K562 (cell line): ENCODE results near the gene CDH7. TPM values are rescaled to one million over a fixed set of nuclear protein-coding genes. Genes with fewer than 3 reads are reported as not detected.

Experiments
- ATAC-seq: fragments of 200-7000 bp; cut with Tn5 transposase; 3 replicates; pipeline ENCODE4 v1.9.1; 2020; ENCODE audit warnings: moderate library complexity
- BruUV-seq: library from RNA; stranded (reverse); fragments of 400-500 nt; replicated peaks from 2 replicates; lab custom pipeline; 2021; lab: Mats Ljungman, UMichigan
- CTCF ChIA-PET: fragments of 300-600 bp; formaldehyde crosslinking; extraction: SDS; loops from one replicate; lab custom pipeline; 2021; ENCODE audit warnings: low intra/inter-chr PET ratio; lab: Yijun Ruan, JAX
- POLR2A ChIA-PET: fragments of 300-600, 350-650 bp; sonication (Branson Sonifier 250); formaldehyde crosslinking; extraction: SDS; loops from one replicate; lab custom pipeline; 2021; ENCODE audit warnings: antibody characterized with exemption, inconsistent platforms; lab: Yijun Ruan, JAX
- DNase-seq, 4 experiments: peaks; one replicate each; pipeline versions ENCODE4 v3.0.0 to v3.0.0-alpha.2; 2011 to 2018; ENCODE audit warnings: low spot score in 3 of 4, mixed read lengths in 3 of 4; ENCODE audit errors: extremely low read depth in 1 of 4
- FAIRE-seq: peaks from 2 replicates; lab custom pipeline; 2011; peaks lifted over from hg19 to GRCh38; lab: Jason Lieb, UNC
- H2AFZ ChIP-seq: 2 replicates; pipeline ENCODE4 v1.6.0; 2011; ENCODE audit warnings: low read depth, low read length, control low read depth, inconsistent platforms
- H3K27ac ChIP-seq: fragments of 200-600 bp; 3 replicates; pipeline ENCODE4 v1.8.0; 2011; ENCODE audit warnings: low read depth, mild to moderate bottlenecking, control low read depth, inconsistent platforms, low read length, moderate library complexity, mixed read lengths; ENCODE audit errors: extremely low read depth
- H3K27me3 ChIP-seq, 2 experiments: fragments of 300-600 bp in 1 of 2; 2 replicates in 1 of 2; 3 replicates in 1 of 2; pipeline versions ENCODE4 v1.6.0 to v1.8.0; 2011; ENCODE audit warnings: inconsistent platforms in 2 of 2, low read length in 2 of 2, mild to moderate bottlenecking in 1 of 2, mixed read lengths in 1 of 2, moderate library complexity in 1 of 2; ENCODE audit not compliant: control insufficient read depth in 2 of 2, insufficient read depth in 2 of 2
- H3K36me3 ChIP-seq: fragments of 300-600 bp; 3 replicates; pipeline ENCODE4 v1.8.0; 2011; ENCODE audit warnings: mild to moderate bottlenecking, low read length, inconsistent platforms; ENCODE audit not compliant: control insufficient read depth, insufficient read depth
- H3K4me1 ChIP-seq, 2 experiments: fragments of 200-600 bp in 1 of 2; replicated peaks in 1 of 2; 2 replicates in 1 of 2; 3 replicates in 1 of 2; pipeline versions ENCODE4 v1.5.1 to v1.8.0; 2011; ENCODE audit warnings: inconsistent platforms in 2 of 2, low read length in 2 of 2, mild to moderate bottlenecking in 1 of 2, mixed read lengths in 1 of 2, moderate library complexity in 1 of 2; ENCODE audit not compliant: control insufficient read depth in 2 of 2, insufficient read depth in 2 of 2
- H3K4me2 ChIP-seq: 2 replicates; pipeline ENCODE4 v1.6.1; 2011; ENCODE audit warnings: low read length, control low read depth, inconsistent platforms, mixed read lengths; ENCODE audit not compliant: insufficient read depth
- H3K4me3 ChIP-seq: fragments of 200-600 bp; sonication (generic), shearing (Covaris generic); 2 replicates; pipeline ENCODE4 v1.5.1; 2016; ENCODE audit warnings: control low read depth, inconsistent platforms
- H3K79me2 ChIP-seq: fragments of 200-600 bp; 3 replicates; pipeline ENCODE4 v1.8.0; 2011; ENCODE audit warnings: low read length, inconsistent platforms; ENCODE audit not compliant: control insufficient read depth, insufficient read depth
- H3K9ac ChIP-seq, 2 experiments: 2 replicates each; pipeline versions ENCODE4 v1.6.0 to v1.6.1; 2011; ENCODE audit warnings: low read depth in 2 of 2, low read length in 2 of 2, control low read depth in 1 of 2, inconsistent platforms in 1 of 2, mild to moderate bottlenecking in 1 of 2, mixed read lengths in 1 of 2; ENCODE audit not compliant: insufficient read depth in 1 of 2
- H3K9me1 ChIP-seq: one replicate; pipeline ENCODE4 v1.6.0; 2011; ENCODE audit warnings: inconsistent platforms, mild to moderate bottlenecking, low read length, moderate library complexity; ENCODE audit not compliant: control insufficient read depth, insufficient read depth
- H3K9me3 ChIP-seq: replicated peaks from 2 replicates; pipeline ENCODE4 v1.5.1; 2011; ENCODE audit warnings: low read depth, low read length, inconsistent platforms; ENCODE audit not compliant: control insufficient read depth, insufficient read depth
- H4K20me1 ChIP-seq: replicated peaks from 2 replicates; pipeline ENCODE4 v1.6.1; 2011; ENCODE audit warnings: low read length, inconsistent platforms, mixed read lengths; ENCODE audit not compliant: control insufficient read depth, insufficient read depth
- ARID2 ChIP-seq: fragments of 450-650 bp; IDR thresholded peaks from 2 replicates; pipeline ENCODE4 v1.6.1; 2017; ENCODE audit warnings: antibody characterized with exemption, mild to moderate bottlenecking
- CBX3 ChIP-seq, 2 experiments: IDR thresholded peaks; 1 replicate in 1 of 2; 2 replicates in 1 of 2; pipeline ENCODE4 v1.6.1; 2012; ENCODE audit warnings: inconsistent platforms in 2 of 2, low read length in 2 of 2, borderline replicate concordance in 1 of 2, control low read depth in 1 of 2
- CCAR2 ChIP-seq: fragments of 200-400 bp; formaldehyde crosslinking; IDR thresholded peaks from 2 replicates; pipeline ENCODE4 v1.6.1; 2017; ENCODE audit warnings: mild to moderate bottlenecking, low read depth, low read length
- HMGN3 ChIP-seq: IDR thresholded peaks from 2 replicates; pipeline ENCODE4 v1.6.1; 2011; ENCODE audit warnings: borderline replicate concordance, low read depth, mild to moderate bottlenecking, mixed read lengths, low read length; ENCODE audit not compliant: insufficient read length; ENCODE audit errors: extremely low read depth
- MTA2 ChIP-seq: fragments of 450-650 bp; IDR thresholded peaks from 2 replicates; pipeline ENCODE4 v1.6.1; 2016; ENCODE audit warnings: low read depth
- NCOA1 ChIP-seq: fragments of 450-650 bp; IDR thresholded peaks from 2 replicates; pipeline ENCODE4 v1.6.1; 2016; ENCODE audit warnings: low read depth
- PBX2 ChIP-seq, 2 experiments: IDR thresholded peaks in 1 of 2; conservative IDR thresholded peaks in 1 of 2; 2 replicates each; pipeline ENCODE4 v1.6.1; 2016; ENCODE audit warnings: low read depth in 2 of 2, mild to moderate bottlenecking in 1 of 2, missing compliant biosample characterization in 1 of 2, missing genetic modification characterization in 1 of 2, moderate library complexity in 1 of 2
- SRF ChIP-seq, 2 experiments: fragments of 250-450, 450-650 bp in 1 of 2; sonication (Bioruptor Pico) in 1 of 2; sonication (generic) in 1 of 2; formaldehyde crosslinking; IDR thresholded peaks; 2 replicates each; pipeline versions ENCODE4 v1.5.0 to v1.5.1; 2020 to 2022; ENCODE audit warnings: mild to moderate bottlenecking in 1 of 2, missing genetic modification reagents in 1 of 2
- SRSF7 ChIP-seq: fragments of 200-400 bp; formaldehyde crosslinking; optimal IDR thresholded peaks from 2 replicates; pipeline ENCODE3; 2017; ENCODE audit warnings: mild to moderate bottlenecking, low read depth, low read length
- VEZF1 ChIP-seq: fragments of 200-800 bp; sonication (Bioruptor generic); IDR thresholded peaks from 2 replicates; pipeline ENCODE4 v1.6.1; 2017; ENCODE audit warnings: missing genetic modification characterization, missing compliant biosample characterization
- ZNF175 ChIP-seq: fragments of 200-800 bp; sonication (Bioruptor generic); IDR thresholded peaks from 2 replicates; pipeline ENCODE4 v1.6.1; 2016; ENCODE audit warnings: low read depth, mild to moderate bottlenecking, missing genetic modification characterization, missing compliant biosample characterization
- ZNF830 ChIP-seq: fragments of 250-450 bp; sonication (Bioruptor Pico); IDR thresholded peaks from 2 replicates; pipeline ENCODE4 v1.5.0; 2021; ENCODE audit warnings: mild to moderate bottlenecking
- WGBS: fragments of 100-300 bp; shearing (Covaris generic); methylation state at CpG from one replicate; pipeline ENCODE4 v1.1.6; 2016; ENCODE audit warnings: low coverage, mixed read lengths; ENCODE audit not compliant: insufficient coverage; ENCODE audit errors: missing lambda C conversion rate; 5-methylcytosine and 5-hydroxymethylcytosine counted together
- in situ Hi-C: fragments of 300-500 bp; cut with MboI; formaldehyde crosslinking; loops from 4 replicates; pipeline ENCODE4 v1.15.0; 2018; ENCODE audit warnings: inconsistent platforms, mixed read lengths
- intact Hi-C: fragments of 100-400 bp; cut with micrococcal nuclease; formaldehyde crosslinking; loops from 2 replicates; pipeline ENCODE4 v1.14.2; 2022
- polyA plus RNA-seq, 8 experiments: library from polyadenylated mRNA; depleted of rRNA in 4 of 8; stranded (reverse) in 5 of 8; unstranded in 3 of 8; fragments of >200 nt; fragmentation: Nextera tagmentation in 2 of 8; fragmentation: Illumina TruSeq in 1 of 8; extraction: Ambion mirVana in 2 of 8; extraction: Trizol in 1 of 8; gene quantifications; 2 replicates each; pipeline versions ENCODE4 v1.2.1 to v1.2.3, GENCODE V29; 2011 to 2014; ENCODE audit warnings: inconsistent platforms in 1 of 8, missing spikeins in 1 of 8
- total RNA-seq, 7 experiments: library from RNA; depleted of rRNA in 6 of 7; stranded (reverse); fragments of >200 nt in 6 of 7; fragmentation: Illumina TruSeq in 2 of 7; extraction: Trizol in 2 of 7; gene quantifications; 2 replicates each; pipeline versions ENCODE4 v1.2.1 to v1.2.3, GENCODE V29; 2011 to 2021; ENCODE audit warnings: low replicate concordance in 1 of 7

CDH7 gene
- total and polyA plus RNA-seq, 9 of the 15 experiments (the other 6 are each of a cell fraction or from before 2014, with no cell fraction given), result 0.01 to 0.07 (median 0.05) TPM; not detected in 6

GRCh38 chr18:65767406-65767805 lies 16.6 kb downstream of the CDH7 start:
- no peak overlapping the region for H3K4me2 ChIP-seq
- DNase-seq (no peak), FAIRE-seq (no peak), ATAC-seq (no peak)
- ChIA-PET POLR2A (no interaction called here), CTCF (no interaction called here)
- WGBS, result 0% methylated on average over 2 of the region's 2 CpGs
- no peak overlapping the region for H3K27ac ChIP-seq
- intact Hi-C loops, result no loop called here
- no peaks in the 10 kb centered on the region for H3K36me3 ChIP-seq
- no peaks in the 10 kb centered on the region for H3K79me2 ChIP-seq
- 0 out of 2 replicates have a peak, but pooled peaks cover 1% of the 10 kb centered on the region for H3K9me3 ChIP-seq
- BruUV-seq, result no TSS peak
- H3K9me1 ChIP-seq, result no peaks in the 10 kb centered on the region
- in situ Hi-C loops, result no loop called here
- TF ChIP-seq CCAR2 (no peak), ZNF175 (CRISPR knock-in tag) (no peak), NCOA1 (no peak), MTA2 (no peak), SRSF7 (no peak), SRF (CRISPR knock-in tag; IDR thresholded peaks at IDR 0.05) (no peak), CBX3 (IDR thresholded peaks at IDR 0.05; ENCODE audit: borderline replicate concordance in 1 of 2, low read length in 2 of 2) (no peak), HMGN3 (no peak), ZNF830 (no peak), ARID2 (no peak), PBX2 (CRISPR knock-in tag; IDR thresholded peaks at IDR 0.05; ENCODE audit: low read depth) (no peak), PBX2 (tag; conservative IDR thresholded peaks at IDR 0.05; ENCODE audit: low read depth) (no peak), VEZF1 (CRISPR knock-in tag) (no peak)
- H2AFZ ChIP-seq, result no peak overlapping the region
- no peaks in the 10 kb centered on the region for H3K4me1 ChIP-seq
- no peaks in the 10 kb centered on the region for H3K27me3 ChIP-seq
- H3K9ac ChIP-seq, result no peak overlapping the region
- no peak overlapping the region for H3K4me3 ChIP-seq
- H4K20me1 ChIP-seq, result no peaks in the 10 kb centered on the region
